Measurements from ENCODE around the gene MYBPC2.
"Not testable (repeated sequence)": the region's sequence is repeated elsewhere in the genome, so short reads cannot be mapped to it uniquely, and the experiment has no call there.

MYBPC2 gene

DNA sequence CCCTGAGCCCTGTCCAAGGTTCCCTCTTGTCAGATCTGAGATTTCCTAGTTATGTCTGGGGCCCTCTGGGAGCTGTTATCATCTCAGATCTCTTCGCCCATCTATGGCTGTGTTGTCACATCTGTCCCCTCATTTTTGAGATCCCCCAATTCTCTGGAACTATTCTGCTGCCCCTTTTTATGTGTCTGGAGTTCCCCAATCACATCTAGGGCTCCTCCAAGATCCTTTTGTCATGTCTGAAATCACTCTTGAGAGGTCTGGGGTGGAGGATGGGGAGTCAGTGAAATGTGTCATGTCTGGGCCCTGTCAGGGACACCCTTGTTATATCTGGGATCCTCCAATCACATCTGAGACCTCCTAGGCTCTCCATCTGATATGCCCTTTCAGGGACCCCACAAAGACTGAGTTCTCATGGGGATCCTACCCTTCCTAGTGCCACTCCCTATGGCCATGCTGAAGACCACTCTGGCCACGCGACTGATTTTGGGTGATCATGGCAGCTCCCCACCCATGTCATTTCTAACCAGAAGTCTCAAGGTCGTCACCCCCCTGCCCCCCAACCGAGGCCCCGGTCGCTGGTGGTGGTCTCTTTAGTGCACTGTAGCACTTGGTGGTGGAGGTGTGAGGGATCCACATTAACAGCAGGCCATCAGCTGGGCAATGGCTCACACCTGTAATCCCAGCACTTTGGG is 3.8 kb upstream of the MYBPC2 start:
- DNase-seq, result no peak

DNA sequence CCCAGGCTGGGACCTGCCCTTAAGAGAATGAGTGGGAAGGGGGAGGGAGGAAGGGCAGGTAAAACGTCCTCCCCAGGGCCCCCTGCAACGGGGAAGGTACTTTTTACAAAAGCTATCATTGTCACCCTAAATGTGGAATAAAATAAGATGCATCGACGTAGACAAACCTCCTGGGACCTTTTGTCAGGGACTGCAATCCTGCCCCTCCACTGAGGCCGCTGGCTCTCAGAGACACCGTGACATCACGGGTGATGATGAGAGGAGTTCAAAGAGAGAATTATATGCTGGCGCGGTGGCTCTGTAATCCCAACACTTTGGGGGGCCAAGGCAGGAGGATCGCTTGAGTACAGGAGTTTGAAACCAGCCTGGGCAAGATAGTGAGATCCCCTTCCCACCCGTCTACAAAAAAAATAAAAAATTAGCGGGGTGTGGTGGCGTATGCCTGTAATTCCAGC is 1.8 kb upstream of the MYBPC2 start:
- no peak for DNase-seq

DNA sequence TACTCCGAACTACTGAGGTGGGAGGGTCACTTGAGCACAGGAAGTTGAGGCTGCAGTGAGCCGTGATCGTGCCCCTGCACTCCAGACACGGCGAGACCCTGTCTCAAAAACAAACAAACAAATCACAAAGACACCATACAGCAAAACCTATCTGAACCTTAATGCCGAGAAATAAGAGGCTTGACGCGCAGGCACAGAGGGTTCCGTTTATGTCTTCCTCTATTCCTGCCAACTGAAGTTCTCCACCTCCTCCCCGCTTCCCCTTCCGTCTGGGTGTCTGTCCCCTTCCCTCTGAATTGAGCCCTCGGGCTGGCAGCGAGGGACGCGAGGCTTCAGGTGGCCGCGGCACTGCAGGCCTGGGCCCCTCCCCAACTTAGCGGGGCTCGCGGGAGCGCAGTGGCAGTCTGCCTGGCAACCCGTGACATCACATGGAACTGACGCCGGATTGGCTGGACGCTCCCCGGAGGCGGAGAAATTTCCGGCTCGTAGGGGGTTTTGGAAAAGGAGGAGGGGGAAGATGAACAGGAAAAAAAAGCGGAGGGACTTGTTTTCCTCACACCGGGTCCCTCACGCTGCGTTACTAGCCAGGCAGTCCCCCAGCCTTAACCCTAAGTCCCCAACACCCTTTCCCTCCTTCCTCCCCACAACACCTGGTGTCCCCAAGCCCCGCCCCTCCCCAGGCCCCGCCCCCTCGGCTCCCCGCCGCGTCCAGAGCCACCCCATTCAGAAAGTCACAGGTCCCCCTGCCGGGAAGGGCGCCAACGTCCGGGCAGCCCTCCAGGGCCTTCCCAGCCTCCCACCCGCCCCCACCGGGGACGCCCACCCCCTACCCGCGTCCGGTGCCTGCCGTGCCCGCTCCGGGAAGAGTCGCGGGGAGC is 1.1 kb upstream of the MYBPC2 start:
- peak; percentile 60 for DNase-seq

DNA sequence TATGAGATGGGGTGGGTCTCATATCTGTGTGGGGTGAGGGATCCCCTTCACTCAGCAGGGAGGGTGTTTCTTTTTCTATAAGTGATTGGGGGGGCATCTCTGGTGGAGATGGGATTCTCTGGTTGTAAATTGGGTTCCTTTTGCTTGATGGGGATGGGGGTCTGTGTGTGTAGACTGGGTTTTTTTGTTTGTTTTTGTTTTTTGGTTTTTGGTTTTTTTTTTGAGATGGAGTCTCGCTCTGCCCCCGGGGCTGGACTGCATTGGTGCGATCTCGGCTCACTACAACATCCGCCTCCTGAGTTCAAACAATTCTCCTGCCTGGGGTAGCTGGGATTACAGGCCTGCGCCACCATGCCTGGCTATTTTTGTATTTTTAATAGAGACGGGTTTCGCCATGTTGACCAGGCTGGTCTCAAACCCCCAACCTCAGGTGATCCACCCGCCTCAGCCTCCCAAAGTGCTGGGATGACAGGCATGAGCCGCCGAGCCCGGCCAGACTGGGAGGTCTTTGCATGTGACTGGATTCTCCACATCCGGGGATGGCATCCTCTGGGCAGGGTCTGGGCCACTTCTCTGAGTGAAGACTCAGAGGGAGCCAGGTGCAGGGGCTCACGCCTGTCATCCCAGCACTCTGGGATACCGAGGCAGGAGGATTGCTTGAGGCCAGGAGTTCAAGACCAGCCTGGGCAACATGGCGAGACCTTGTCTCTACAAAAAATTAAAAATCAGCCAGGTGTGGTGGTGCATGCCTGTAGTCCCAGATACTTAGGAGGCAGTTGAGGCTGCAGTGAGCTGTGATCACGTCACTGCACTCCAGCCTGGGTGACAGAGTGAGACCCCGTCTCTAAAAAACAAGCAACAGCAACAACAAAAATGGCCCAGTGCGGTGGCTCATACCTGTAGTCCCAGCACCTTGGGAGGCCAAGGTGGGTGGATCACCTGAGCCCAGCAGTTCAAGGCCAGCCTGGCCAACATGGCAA is 799 bp downstream of the MYBPC2 start:
- DNase-seq, result no peak

DNA sequence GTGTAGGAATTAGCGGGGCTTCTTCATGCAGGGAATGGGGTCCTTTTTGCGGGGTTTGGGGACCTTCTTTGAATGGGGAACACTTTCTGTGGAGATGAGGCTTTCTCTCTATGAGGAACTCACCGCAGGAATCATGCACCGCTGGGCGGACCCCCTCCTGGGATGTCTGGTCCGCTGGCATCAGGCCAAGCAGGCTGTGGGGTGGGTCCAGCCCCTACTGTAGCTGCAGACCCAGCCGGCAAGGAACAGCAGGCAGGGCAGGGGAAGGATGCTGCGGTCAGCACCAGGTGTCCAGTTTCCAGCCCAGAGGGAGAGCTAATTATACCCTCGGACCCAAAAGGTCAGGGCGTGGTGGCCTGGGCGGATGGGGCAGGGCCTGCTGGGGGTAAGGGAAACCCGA is 1.8 kb downstream of the MYBPC2 start:
- DNase-seq, result no peak

DNA sequence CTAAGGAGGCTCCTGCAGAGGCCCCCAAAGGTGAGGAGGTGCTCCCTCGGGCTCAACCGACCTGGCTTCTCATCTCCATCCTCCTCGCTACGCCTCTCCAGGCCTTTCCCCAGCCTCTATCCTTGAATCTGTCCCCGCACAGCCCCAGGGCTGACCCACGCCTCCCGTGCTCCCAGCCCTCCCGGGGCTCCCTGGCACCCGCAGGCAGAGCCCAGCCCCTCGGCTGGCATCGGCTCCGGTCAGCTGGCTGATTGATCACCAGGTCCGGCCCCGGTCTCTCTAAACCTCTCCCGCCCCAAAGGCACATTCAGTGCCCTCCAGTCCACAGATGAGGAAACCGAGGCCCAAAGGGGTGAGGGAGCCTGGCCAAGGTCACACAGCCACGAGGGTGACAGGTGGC is 2.5 kb downstream of the MYBPC2 start:
- DNase-seq, result no peak

DNA sequence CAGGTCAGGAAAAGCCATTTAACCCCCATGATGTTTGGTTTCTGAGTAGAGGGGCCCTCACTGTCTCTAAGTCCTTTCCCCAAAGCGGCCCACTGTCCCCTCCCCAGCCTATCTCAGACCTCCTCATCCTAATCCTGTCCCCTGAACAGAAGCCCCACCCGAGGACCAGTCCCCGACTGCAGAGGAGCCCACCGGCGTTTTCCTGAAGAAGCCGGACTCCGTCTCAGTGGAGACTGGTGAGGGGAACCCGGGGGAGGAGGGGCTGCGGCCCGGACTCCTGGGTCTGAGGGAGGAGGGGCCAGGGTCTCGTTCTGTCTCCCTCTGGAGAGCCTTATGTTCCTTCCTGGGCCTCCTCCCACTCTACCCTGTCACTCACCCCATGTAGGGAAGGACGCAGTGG is 2.9 kb downstream of the MYBPC2 start:
- DNase-seq, result no peak

DNA sequence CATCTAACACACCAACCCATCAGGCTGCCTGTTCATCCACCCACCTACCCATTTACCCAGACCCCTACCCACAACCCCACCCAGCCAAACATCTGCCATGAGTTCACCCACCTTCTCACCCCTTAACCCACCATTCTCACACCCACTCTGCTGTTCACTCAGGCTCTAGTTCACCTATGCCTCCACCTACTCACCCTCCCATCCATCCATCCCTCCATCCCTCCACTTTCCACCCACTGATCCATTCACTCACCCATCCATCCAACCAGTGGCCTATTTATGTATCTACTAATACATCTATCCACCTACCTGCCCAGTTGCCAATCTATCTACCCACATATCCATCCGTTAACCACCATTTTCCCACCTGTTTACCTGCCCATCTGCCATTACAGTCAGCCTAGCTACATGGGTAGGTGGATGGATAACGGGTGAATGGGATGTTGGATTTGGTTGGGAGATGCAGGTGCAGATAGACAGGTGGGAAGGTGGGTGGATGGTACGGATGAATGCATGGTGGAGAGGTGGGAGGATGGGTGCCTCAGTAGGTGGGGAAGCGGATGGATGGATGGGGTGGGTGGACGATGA is 5.3 kb downstream of the MYBPC2 start:
- DNase-seq, result no peak

DNA sequence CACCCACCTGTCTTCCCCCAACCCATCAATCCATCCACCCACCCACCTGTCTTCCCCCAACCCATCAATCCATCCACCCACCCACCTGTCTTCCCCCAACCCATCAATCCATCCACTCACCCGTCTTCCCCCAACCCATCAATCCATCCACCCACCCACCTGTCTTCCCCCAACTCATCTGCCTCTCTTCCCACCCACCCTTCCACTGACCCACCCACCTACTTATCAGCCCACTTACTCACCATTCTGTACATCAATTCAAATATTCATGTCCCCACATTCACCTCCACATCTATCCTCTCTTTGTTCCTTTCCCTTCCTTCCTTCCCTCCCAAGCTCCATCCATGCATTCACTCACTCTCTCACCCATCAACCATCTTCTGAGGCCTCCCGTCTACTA is 6.4 kb downstream of the MYBPC2 start:
- not testable (repeated sequence) for DNase-seq

DNA sequence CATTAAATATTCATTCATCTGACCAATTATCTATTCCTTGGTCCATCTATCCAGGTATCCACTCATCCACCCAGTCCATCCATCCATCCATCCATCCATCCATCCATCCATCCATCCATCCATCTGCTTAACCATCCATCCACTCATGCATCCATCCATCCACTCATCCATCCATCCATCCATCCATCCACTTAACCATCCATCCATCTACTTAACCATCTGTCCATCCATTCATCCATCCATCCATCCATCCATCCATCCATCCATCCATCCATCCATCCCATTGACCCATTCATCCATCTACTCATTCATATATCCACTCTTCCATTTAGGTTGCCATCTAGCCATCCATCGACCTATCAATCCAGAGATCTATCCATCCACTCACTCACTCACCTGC is 11.4 kb downstream of the MYBPC2 start:
- no peak for DNase-seq

DNA sequence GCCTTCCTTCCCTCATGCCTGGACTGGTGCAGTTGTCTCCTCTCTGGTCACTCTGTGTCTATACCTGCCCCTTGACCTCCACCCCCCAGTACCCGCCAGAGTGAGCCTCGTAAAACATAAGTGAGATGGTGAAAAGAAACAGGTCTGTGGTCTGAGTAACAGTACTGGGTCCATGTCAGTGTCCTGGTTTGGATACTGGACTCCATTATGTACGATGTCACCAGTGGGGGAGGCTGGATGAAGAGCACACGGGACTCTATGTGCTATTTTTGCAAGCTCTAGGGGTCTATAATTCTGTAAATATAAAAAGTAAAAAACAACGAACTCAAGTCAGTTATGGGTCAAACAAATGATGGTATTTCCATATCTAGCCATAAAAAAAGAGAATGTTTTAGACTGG is 14.4 kb downstream of the MYBPC2 start:
- no peak for DNase-seq

DNA sequence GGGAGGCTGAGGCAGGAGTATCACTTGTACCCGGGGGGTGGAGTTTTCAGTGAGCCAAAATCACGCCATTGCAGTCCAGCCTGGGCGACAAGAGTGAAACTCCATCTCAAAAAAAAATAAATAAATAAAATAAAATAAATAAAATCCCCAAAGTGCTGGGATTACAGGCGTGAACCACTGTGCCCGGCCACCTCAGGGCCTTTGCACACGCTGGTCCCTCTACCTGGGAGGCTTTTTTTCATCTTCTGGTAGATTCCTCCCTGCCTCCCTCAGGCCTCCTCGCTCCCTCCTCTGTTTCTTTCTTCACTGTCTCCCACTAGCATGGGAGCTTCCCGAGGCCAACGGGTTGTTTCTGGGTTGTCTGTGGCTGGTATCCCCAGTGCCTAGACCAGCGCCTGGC is 15.1 kb downstream of the MYBPC2 start:
- no peak for DNase-seq

DNA sequence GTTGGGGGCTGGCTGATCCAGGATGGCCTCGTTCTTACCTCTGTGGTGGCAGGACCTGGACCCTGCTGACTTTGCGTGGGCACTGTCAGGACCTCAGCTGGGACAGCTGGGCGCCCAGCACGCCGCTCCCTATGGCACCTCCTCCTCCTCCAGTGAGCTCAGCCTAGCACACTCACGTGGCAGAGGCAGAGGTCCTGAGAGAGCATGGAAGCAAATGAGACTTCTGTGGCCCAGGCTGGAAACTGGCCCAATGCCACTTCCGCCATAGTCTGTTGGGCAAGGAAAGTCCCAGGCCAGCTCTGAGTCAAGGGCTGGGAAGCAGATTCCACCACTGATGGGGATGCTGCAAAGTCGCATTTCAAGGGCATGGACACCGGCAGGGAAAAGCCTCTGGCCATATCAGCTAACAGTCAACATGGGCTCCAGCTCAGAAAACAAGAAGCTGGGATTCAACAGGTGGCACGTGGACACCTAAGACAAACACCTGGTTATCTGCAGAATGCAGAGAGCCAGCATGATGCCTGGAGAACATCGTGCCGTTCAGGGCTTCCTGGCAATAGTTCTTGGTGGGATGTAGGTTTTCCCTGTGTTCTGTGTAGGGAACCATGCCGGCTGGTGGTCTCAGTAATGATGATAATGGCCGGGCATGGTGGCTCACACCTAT is 16.7 kb downstream of the MYBPC2 start:
- DNase-seq, result no peak

DNA sequence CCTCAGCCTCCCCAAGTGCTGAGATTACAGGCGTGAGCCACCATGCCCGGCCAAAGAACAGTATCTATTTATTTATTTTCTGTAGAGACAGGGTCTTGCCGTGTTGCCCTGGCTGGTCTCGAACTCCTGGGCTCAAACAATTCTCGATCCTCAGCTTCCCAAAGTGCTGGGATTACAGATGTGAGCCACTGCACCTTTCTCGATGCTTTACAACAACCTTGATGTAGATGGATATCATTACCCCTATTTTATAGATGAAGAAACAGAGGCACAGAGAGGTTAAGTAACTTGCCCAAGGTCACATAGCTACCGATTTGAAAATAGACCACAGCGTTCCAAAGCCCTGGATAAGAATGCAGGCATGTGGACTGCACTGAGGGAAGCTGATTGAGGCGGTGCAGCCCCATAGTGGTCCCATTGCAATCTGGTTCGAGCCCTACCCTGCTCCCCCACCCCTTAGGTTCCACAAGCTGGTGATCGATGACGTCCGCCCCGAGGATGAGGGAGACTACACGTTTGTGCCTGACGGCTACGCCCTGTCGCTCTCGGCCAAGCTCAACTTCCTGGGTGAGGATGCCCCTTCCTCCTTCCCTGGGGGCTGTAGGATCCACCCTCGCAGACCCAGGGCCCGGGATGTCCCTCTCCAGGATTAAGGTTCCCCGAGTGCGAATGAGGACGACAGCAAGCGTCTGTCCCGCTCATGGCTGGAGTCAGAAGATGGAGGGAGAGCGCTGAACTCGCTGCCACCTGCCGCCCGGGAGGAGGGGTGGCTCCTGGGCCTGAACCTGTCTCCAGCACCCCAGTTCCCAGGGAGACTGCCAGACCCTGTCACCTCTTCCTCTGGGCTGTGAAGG is 17.9 kb downstream of the MYBPC2 start:
- no peak for DNase-seq

DNA sequence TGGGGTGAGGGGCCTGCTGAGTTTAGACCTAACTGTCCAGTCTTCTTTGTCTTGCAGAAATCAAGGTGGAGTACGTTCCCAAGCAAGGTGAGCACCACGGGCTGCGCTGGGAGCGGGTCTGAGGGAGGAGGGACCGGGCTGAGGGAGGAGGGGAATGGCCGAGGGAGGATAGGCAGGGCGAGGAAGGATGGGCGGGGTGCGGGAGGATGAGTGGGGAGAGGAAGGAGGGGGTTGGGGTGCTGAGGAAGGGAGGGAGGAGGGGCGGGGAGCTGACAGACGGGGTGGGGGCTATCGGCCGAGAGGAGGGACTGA is 18.5 kb downstream of the MYBPC2 start:
- DNase-seq, result no peak

DNA sequence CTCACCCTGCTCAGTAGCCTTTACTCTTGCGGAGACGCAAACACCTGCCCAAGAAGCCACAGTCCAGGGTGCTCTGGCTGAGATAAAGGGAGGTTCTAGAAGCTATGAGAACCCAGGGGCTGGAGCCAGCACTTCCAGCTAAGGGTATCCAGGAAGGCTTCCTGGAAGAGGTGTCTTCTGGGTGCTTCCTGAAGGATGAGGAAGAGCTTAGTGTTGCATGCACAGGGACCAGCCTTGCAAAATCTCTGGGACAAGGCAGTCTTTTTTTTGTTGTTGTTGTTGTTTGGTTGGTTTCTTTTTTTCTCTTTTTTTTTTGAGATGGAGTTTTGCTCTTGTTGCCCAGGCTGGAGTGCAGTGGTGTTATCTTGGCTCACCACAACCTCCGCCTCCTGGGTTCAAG is 20.6 kb downstream of the MYBPC2 start:
- DNase-seq, result no peak

DNA sequence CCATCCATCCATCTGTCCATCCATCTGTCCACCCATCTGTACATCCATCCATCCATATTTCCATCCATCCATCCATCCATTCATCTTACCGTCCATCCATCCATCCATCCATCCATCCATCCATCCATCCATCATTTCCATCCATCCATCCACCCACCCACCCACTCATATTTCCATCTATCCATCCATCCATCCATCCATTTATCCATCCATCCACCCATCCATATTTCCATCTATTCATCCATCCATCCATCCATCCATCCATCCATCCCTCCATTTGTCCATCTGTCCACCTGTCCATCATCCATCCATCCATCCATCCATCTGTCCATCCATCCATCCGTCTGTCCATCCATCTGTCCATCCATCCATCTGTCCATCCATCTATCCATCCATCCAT is 23.3 kb downstream of the MYBPC2 start:
- DNase-seq, result no peak

DNA sequence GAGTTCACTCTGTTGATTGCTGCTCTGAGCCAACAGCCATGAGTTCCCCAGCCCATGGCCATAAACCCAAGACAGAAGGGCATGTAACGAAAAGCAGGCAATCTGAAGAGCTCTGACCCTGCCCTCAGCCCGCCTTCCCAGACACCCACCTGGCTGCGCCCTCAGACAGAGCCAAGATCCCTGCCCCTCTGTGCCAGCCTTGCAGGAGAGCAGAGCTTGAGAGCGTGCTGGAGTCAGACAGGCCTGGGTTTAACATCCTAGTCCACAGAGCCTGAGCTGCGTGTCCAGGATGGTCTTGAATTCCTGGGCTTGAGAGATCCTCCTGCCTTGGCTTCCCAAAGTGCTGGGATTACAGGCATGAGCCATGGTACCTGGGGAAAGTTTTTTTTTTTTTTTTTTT is 24.6 kb downstream of the MYBPC2 start:
- no peak for DNase-seq

DNA sequence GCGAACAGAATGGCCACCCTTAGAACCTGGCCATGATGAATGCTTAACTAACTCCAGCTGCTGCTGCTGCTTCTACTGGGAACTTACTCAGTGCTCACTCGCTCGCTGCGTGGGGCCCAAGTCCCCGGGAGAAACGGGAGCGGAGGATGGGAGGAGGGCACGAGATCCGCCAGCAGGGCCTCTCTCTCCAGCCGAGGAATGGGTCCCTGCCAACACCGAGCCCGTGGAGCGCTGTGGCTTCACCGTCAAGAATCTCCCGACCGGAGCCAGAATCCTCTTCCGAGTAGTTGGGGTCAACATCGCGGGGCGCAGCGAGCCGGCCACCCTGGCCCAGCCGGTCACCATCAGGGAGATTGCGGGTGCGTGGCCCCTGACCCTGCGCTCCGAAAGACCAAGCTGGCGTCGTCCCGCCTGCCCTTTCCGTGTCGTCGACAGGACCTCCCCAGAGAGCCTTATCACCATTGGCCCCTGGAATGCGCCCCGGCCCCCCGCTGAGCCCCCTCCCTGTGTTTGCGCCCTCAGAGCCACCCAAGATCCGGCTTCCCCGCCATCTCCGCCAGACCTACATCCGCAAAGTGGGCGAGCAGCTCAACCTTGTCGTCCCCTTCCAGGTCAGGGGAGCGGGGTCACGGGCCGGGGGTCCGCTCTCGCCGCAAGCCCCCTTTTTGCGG is 25.8 kb downstream of the MYBPC2 start:
- no peak for DNase-seq

DNA sequence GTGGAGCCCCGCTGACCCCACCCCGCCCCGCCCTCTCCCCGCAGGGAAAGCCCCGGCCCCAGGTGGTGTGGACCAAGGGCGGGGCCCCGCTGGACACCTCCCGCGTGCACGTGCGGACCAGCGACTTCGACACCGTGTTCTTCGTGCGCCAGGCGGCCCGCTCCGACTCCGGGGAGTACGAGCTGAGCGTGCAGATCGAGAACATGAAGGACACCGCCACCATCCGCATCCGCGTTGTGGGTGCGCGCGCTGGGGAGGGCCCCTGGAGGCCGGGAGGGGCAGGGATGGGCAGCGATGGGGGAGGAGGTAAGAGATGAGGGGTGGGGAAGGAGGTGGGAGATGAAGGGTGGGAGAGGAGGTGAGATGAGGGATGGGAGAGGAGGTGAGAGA is 26.4 kb downstream of the MYBPC2 start:
- DNase-seq, result no peak

DNA sequence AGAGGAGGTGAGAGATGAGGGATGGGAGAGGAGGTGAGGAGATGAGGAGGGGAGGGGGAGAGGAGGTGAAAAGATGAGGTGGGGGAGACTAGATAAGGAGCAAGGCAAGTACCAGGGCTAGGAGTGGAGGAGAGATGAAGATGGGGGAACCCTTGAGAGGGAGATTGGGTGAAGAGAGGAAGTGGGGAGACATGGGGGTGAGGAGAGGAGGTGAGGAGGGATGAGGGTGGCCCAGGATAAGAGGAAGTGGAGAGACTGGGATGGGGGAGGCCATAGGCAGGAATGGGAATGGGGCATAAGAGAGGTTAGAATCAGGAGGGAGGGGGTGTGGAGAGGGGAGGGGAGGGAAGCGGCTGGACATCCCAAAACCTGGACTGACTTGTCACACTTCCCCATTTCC is 26.9 kb downstream of the MYBPC2 start:
- no peak for DNase-seq

All from NCI-H1436 treated with DMSO at 0.1 percent for 48 hours (cell line).